GM23248 (cell line): ENCODE data around the gene NPAS3. TPM values are rescaled to one million over a fixed set of nuclear protein-coding genes. Genes with fewer than 3 reads are reported as not detected.

Source experiments
- DNase-seq: peaks from one replicate; pipeline ENCODE4 v3.0.0-alpha.2; 2015
- H2AFZ ChIP-seq: fragments of 200-600 bp; sonication (generic); 2 replicates; pipeline ENCODE4 v1.6.1; 2016; ENCODE audit warnings: antibody characterized with exemption
- H3F3A ChIP-seq: fragments of 200-600 bp; sonication (generic); 2 replicates; pipeline ENCODE4 v1.6.1; 2016; ENCODE audit warnings: mild to moderate bottlenecking, antibody characterized with exemption, mixed run types; ENCODE audit not compliant: insufficient read depth
- H3K27ac ChIP-seq: fragments of 200-600 bp; sonication (generic); 2 replicates; pipeline ENCODE4 v1.5.1; 2016; ENCODE audit warnings: mild to moderate bottlenecking
- H3K27me3 ChIP-seq: fragments of 200-600 bp; sonication (generic); replicated peaks from 2 replicates; pipeline ENCODE4 v1.6.1; 2016; ENCODE audit warnings: mild to moderate bottlenecking; ENCODE audit not compliant: insufficient read depth
- H3K36me3 ChIP-seq: fragments of 200-600 bp; sonication (generic); 2 replicates; pipeline ENCODE4 v1.6.1; 2016; ENCODE audit warnings: low read depth, mild to moderate bottlenecking
- H3K4me1 ChIP-seq: fragments of 200-600 bp; sonication (generic); 2 replicates; pipeline ENCODE4 v1.6.1; 2016; ENCODE audit warnings: mild to moderate bottlenecking; ENCODE audit not compliant: insufficient read depth
- H3K4me2 ChIP-seq: fragments of 200-600 bp; sonication (generic); one replicate; pipeline ENCODE4 v1.6.1; 2016; ENCODE audit warnings: mild to moderate bottlenecking; ENCODE audit not compliant: unreplicated experiment
- H3K4me3 ChIP-seq: fragments of 200-600 bp; sonication (generic); 2 replicates; pipeline ENCODE4 v1.5.1; 2016; ENCODE audit warnings: mild to moderate bottlenecking
- H3K79me2 ChIP-seq: fragments of 200-600 bp; sonication (generic); 2 replicates; pipeline ENCODE4 v1.6.1; 2016; ENCODE audit warnings: mild to moderate bottlenecking; ENCODE audit not compliant: insufficient read depth
- H3K9ac ChIP-seq: fragments of 200-600 bp; sonication (generic); 2 replicates; pipeline ENCODE4 v1.6.1; 2016; ENCODE audit warnings: mild to moderate bottlenecking
- H3K9me2 ChIP-seq: fragments of 200-600 bp; sonication (generic); 2 replicates; pipeline ENCODE4 v1.6.1; 2016; ENCODE audit warnings: mixed run types, mild to moderate bottlenecking, moderate library complexity; ENCODE audit not compliant: insufficient read depth
- H3K9me3 ChIP-seq: fragments of 200-600 bp; sonication (generic); one replicate; pipeline ENCODE4 v1.6.1; 2017; ENCODE audit warnings: low read depth
- H4K20me1 ChIP-seq: fragments of 200-600 bp; sonication (generic); 2 replicates; pipeline ENCODE4 v1.6.0; 2016; ENCODE audit not compliant: insufficient read depth
- EZH2 ChIP-seq: fragments of 200-600 bp; sonication (generic); IDR thresholded peaks from 2 replicates; pipeline ENCODE4 v1.6.1; 2018; ENCODE audit warnings: antibody characterized with exemption, mild to moderate bottlenecking; ENCODE audit not compliant: insufficient read depth, poor library complexity, severe bottlenecking
- EZH2phosphoT487 ChIP-seq: fragments of 200-600 bp; sonication (generic); IDR thresholded peaks from 2 replicates; pipeline ENCODE4 v1.6.1; 2018; ENCODE audit warnings: antibody characterized with exemption, moderate library complexity, mild to moderate bottlenecking, low read depth; ENCODE audit not compliant: insufficient read depth
- WGBS, 2 experiments: methylation state at CpG; one replicate each; pipeline ENCODE4 v1.1.6; 2015 to 2017; ENCODE audit warnings: low lambda C conversion rate in 2 of 2, low coverage in 1 of 2; ENCODE audit errors: missing lambda C conversion rate in 2 of 2; 5-methylcytosine and 5-hydroxymethylcytosine counted together
- in situ Hi-C: fragments of 300-500 bp; cut with MboI; formaldehyde crosslinking; loops from 2 replicates; pipeline ENCODE4 v1.15.0; 2020
- polyA plus RNA-seq: library from polyadenylated mRNA; unstranded; fragments of >200 nt; fragmentation: Nextera tagmentation; extraction: Ambion mirVana; gene quantifications from 2 replicates; pipeline ENCODE4 v1.2.1, GENCODE V29; 2016
- total RNA-seq: library from RNA; depleted of rRNA; stranded (reverse); fragments of >200 nt; shearing (Covaris generic); gene quantifications from 2 replicates; pipeline ENCODE4 v1.2.3, GENCODE V29; 2014

The NPAS3 gene
- total and polyA plus RNA-seq, 2 experiments from 2014 or later = 0.65 TPM; not detected in 1

DNA sequence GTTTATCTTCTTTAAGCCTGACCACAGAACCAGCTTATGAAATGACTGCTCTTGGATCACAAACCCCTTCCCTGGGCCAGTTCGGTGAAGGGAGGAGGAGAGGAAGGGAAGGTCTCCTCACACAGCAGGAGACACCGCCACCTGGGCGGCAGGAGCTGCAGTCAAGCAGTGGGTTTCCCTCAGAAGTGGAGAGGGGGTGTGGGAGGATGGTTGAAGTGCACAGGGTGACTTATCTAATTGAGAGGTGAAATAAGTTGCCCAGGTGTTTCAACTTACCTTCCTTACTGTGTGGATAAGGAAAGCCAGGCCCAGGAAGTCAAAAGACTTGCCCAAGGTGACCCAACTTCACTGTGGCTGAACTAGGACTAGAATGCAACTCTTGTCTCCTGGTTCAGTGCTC, 905.4 kb downstream of the NPAS3 start:
- DNase-seq = no peak
- H3K79me2 ChIP-seq = no peaks in the 10 kb centered on the region
- no peak for TF ChIP-seq EZH2
- TF ChIP-seq EZH2phosphoT487 = no peak
- H3K9me3 ChIP-seq = no peaks in the 10 kb centered on the region
- H3K4me2 ChIP-seq = no peak overlapping the region
- H3K27me3 ChIP-seq = peaks cover 45% of the 10 kb centered on the region
- H3K4me1 ChIP-seq = peaks cover 4% of the 10 kb centered on the region; the same call in 1 of the 2 replicates
- H3F3A ChIP-seq = no peaks in the 10 kb centered on the region
- H3K9ac ChIP-seq = no peak overlapping the region
- H2AFZ ChIP-seq = no peak overlapping the region
- no peaks in the 10 kb centered on the region for H4K20me1 ChIP-seq
- 59 to 64% methylated on average over 3 of the region's 3 CpGs for WGBS, 2 experiments
- in situ Hi-C loops = loop anchor here (25.0 kb wide), 1 partner anchor 243 kb away; no protein-coding TSS in a partner anchor
- H3K9me2 ChIP-seq = no peaks in the 10 kb centered on the region
- H3K4me3 ChIP-seq = no peak overlapping the region
- H3K36me3 ChIP-seq = no peaks in the 10 kb centered on the region
- H3K27ac ChIP-seq = no peak overlapping the region

DNA sequence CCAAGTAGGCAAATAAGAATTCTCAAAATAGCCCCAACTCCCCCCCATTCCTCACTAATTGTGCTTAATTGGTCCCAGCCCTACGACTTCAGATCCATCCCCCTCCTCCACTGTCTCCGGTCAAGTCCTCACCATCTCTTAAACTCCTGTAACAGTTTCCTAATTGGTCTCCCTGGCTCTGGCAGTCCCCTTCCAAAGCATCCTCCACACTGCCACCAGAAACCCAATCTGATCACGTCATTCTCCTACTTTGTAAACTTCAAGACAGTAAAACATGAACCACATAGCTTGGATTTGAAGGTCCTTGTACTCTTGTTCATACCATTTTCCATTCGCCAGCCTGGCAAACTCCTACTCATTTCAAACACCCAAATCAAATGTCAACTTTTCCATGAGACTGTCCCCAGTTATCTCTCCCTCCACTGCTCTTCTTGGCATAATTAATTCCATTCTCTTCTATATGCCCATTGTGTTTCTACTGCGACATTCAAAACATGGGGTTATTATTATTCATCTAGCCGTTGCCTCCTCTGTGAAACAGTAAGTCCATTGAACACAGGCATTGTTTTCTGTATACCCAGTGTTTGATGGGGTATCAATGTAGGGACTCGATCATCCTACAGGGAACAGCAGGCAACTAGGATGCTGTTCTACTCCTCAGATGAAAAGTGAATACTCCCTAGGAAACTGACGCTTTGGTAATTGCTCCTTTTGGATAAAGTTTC, 907.6 kb downstream of the NPAS3 start:
- no peaks in the 10 kb centered on the region for H3F3A ChIP-seq
- no peaks in the 10 kb centered on the region for H3K36me3 ChIP-seq
- in situ Hi-C loops = loop anchor here (25.0 kb wide), 1 partner anchor 241 kb away; no protein-coding TSS in a partner anchor
- H3K4me2 ChIP-seq = no peak overlapping the region
- no peak overlapping the region for H3K9ac ChIP-seq
- 52 to 56% methylated on average over 8 of the region's 8 CpGs for WGBS, 2 experiments
- DNase-seq = no peak
- H3K9me2 ChIP-seq = no peaks in the 10 kb centered on the region
- H3K4me3 ChIP-seq = no peak overlapping the region
- H3K27me3 ChIP-seq = peaks cover 35% of the 10 kb centered on the region
- H3K4me1 ChIP-seq = peaks cover 4% of the 10 kb centered on the region; the same call in 1 of the 2 replicates
- no peaks in the 10 kb centered on the region for H3K9me3 ChIP-seq
- H2AFZ ChIP-seq = no peak overlapping the region
- H3K27ac ChIP-seq = no peak overlapping the region
- H3K79me2 ChIP-seq = no peaks in the 10 kb centered on the region
- no peaks in the 10 kb centered on the region for H4K20me1 ChIP-seq
- TF ChIP-seq EZH2phosphoT487 (no peak), EZH2 (no peak)

DNA sequence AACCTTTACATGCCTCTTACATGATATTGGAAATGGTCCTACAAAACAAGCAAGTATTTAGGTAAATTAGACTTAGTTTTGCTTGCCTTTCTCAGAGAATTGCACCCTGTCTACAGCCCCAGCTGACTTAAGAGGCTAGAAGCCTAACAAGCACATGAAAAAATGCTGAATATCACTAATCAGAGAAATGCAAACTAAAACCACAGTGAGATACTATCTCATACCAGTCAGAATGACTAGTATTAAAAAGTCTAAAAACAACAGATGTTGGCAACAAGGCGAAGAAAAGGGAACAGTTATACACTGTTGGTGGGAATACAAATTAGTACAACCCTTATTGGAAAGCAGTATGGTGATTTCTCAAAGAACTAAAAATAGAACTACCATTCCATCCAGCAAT, 908.4 kb downstream of the NPAS3 start:
- Histone ChIP-seq H3K27me3 (peaks cover 33% of the 10 kb centered on the region), H3K4me2 (no peak overlapping the region), H3K9ac (no peak overlapping the region), H3K9me3 (no peaks in the 10 kb centered on the region), H3F3A (no peaks in the 10 kb centered on the region), H3K4me1 (peaks cover 4% of the 10 kb centered on the region; the same call in 1 of the 2 replicates), H3K27ac (no peak overlapping the region), H3K36me3 (no peaks in the 10 kb centered on the region), H3K79me2 (no peaks in the 10 kb centered on the region), H3K9me2 (no peaks in the 10 kb centered on the region), H3K4me3 (no peak overlapping the region), H4K20me1 (no peaks in the 10 kb centered on the region), H2AFZ (no peak overlapping the region)
- in situ Hi-C loops = loop anchor here (25.0 kb wide), 1 partner anchor 240 kb away; no protein-coding TSS in a partner anchor
- 23 to 47% methylated on average over 1 of the region's 1 CpG for WGBS, 2 experiments
- no peak for TF ChIP-seq EZH2
- no peak for TF ChIP-seq EZH2phosphoT487
- DNase-seq = peak; percentile 50

DNA sequence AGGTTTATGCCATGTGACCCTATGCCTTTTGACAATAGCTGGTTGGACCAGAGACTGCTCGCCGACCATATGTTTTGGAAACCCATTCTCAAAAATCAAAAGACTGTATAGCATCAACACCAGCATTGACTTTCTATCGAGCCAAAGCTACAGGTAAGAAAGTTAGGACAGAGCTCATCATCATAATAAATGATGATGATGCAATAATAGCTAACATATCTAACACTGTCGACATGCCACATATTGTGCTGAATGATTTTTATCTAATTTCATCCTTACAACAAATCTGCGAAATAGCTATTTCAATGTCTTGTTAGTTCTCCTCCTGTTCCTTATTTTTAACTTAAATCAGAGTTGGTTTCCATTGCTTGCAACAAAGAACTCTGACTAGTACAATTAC, 909.3 kb downstream of the NPAS3 start:
- DNase-seq = no peak
- 71 to 78% methylated on average over 5 of the region's 5 CpGs for WGBS, 2 experiments

More for the DNA sequence above, 909.3 kb downstream of the NPAS3 start:
- H3K4me3 ChIP-seq = no peak overlapping the region
- in situ Hi-C loops = loop anchor here (25.0 kb wide), 1 partner anchor 239 kb away; no protein-coding TSS in a partner anchor
- H3K4me1 ChIP-seq = peaks cover 4% of the 10 kb centered on the region; the same call in 1 of the 2 replicates
- peaks cover 37% of the 10 kb centered on the region for H3K27me3 ChIP-seq
- no peak overlapping the region for H2AFZ ChIP-seq
- H3K9ac ChIP-seq = no peak overlapping the region
- H3K4me2 ChIP-seq = no peak overlapping the region
- no peak overlapping the region for H3K27ac ChIP-seq
- H3K79me2 ChIP-seq = no peaks in the 10 kb centered on the region
- no peaks in the 10 kb centered on the region for H3F3A ChIP-seq
- no peaks in the 10 kb centered on the region for H3K9me2 ChIP-seq
- H3K36me3 ChIP-seq = no peaks in the 10 kb centered on the region
- TF ChIP-seq EZH2 (no peak), EZH2phosphoT487 (no peak)
- no peaks in the 10 kb centered on the region for H3K9me3 ChIP-seq
- no peaks in the 10 kb centered on the region for H4K20me1 ChIP-seq
